HK-2 (cell line): Measurements from ENCODE around the gene ZNF770.

Source experiments
- DNase-seq: peaks from one replicate; pipeline ENCODE4 v3.0.0-alpha.2; 2018; ENCODE audit not compliant: unreplicated experiment

The ZNF770 gene, protein sequence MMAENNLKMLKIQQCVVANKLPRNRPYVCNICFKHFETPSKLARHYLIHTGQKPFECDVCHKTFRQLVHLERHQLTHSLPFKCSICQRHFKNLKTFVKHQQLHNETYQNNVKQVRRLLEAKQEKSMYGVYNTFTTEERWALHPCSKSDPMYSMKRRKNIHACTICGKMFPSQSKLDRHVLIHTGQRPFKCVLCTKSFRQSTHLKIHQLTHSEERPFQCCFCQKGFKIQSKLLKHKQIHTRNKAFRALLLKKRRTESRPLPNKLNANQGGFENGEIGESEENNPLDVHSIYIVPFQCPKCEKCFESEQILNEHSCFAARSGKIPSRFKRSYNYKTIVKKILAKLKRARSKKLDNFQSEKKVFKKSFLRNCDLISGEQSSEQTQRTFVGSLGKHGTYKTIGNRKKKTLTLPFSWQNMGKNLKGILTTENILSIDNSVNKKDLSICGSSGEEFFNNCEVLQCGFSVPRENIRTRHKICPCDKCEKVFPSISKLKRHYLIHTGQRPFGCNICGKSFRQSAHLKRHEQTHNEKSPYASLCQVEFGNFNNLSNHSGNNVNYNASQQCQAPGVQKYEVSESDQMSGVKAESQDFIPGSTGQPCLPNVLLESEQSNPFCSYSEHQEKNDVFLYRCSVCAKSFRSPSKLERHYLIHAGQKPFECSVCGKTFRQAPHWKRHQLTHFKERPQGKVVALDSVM

DNA sequence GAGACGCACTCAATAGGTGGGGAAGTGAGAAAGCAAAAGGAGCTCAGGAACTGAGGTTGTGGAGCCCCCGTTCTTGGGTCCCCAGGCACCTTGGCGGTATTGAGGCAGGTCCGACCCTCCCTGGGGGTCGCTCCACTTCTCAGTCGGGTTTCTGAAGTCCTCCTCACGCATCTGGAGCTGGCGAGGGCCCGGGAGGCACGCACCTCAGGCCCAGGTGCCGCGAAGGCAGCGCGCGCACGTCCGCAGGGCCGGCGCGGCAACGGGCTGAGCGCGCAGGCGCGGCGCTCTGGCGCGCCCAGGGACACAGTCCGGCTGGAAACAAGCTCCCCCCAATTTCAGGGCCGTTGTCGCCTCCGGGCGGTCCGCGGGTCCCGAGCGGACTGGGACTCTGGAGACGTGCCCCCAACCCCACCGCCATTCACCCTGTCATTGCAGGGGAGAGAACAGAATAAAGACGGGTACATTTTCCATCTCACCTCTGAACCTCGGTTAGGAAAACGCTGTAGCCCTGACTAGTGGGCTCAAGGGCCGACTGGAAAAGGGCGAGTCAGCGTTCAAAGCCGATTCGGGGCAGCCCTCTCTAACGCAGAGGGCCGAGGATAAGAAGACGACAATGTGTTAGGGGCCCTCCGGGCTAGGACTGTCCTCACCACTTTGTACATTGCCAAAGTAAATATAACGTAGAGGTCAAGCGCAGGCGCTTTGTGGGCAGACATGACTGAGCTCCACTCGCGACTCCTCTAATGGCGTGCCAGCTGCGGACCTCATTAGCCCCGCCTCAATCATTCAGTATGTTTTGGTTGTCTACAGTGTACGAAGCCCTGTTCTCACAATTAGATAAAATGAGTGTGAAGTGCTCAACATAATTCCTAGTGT is at the start of gene ZNF770:
Gene ZNF770, minus strand, starts transcription at position 261 of the 876 bp plus-strand sequence. CDS start 4,853 bp downstream, outside the sequence.
- DNase-seq: peak; percentile 76

DNA sequence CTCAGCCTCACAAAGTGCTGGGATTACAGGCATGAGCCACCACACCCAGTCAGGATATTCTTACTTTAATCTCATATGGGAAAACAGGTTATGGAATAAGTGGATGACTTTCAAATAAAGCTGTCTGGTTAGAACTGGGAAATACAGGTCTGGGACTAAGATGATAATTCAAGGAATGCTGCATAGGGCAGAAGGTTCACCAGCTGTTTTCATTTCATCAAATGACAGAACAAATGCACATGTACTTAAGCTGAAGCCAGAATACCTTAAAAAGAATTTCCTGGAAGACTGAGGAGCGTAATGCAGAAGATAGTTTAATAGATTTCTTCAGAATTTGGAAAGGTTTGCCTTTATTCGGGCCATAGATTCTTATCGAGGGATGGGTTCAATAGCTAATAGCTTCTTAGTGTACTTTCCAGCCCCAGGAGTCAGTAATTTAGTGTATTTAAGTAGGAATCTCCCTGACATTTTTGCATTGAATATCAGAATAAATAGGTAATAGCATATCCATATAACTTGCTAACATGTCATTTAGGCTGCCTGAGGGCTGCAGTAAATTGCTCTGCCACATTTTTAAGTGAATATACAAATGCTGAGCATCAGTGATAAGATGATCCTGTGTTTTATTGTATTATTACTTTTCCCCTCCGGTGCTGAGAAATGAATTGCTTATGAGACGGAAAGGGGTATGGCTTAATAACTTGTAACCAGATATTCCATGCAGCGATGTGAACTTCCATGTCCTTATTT is 40.3 kb upstream of the ZNF770 start:
- no peak for DNase-seq

DNA sequence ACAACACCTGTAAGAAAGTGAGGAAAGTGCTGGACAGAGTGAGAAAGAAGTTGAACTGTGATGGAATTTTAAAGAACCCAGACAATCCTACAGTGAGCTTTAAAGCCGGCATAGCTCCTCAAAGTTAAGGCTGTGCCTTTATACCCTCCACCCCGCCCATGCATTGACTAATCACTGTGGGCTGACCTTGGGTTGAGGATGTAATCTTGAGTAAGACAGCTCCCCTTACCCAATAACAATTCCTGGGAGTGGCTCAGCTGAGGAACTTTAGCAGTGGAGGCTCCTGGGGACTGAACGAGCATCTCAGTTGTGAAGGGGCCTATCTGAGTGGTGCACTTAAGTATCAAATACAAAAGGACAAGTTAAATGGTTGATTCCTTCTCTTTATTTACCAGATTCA is 35.7 kb upstream of the ZNF770 start:
- no peak for DNase-seq

DNA sequence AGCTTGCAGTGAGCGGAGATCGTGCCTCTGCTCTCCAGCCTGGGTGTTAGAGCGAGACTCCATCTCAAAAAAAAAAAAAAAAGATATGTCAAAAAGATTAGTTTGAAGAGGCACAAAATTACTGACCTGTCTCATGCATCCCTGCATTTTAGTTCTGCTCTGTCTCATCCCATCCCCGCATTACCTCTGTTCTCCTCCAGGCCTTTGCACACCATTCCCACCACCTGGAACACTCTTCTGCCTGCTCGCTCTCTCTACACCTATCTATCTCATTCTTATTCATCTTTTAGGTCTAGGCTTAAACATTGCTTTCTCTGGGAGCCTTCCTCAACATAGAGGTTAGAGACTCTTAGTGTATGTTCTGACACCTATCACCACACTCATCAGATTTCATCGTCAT is 32.9 kb upstream of the ZNF770 start:
- DNase-seq: no peak

DNA sequence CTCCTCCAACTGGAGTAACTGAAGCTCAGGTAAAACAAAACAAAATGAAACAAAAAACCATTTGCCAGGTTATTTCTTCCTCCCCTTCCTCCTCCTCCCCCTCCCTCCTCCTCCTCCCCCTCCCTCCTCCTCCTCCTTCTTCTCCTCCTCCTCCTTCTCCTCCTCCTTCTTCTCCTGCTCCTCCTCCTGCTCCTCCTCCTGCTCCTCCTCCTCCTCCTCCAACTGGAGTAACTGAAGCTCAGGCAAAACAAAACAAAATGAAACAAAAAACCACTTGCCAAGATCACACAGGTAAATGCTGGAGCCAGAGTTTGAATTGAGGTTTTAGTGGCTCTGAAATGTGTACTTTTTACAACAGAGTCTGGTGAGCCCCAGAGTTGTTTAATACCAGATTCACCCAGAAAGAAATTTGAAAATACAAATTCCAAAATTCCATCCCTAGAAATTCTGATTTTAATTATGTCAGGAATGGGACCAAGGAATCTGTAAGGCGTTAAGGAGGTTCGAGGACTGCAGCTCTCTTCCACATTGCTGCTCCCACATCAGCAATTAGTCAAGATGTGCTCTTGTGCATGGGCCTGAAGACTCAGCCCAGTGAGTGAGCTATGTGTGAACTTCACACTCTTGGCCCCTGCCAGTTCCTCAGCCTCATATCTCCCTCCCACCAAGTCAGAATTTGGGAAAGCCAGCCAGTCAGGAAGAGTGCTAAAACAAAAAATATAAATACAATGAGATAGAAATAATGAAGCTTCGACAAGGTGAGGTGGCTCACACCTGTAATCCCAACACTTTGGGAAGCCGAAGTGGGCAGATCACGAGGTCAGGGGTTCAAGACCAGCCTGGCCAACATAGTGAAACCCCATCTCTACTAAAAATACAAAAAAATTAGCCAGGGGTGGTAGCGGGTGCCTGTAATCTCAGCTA is 31.6 kb upstream of the ZNF770 start:
- peak; percentile 9 for DNase-seq

DNA sequence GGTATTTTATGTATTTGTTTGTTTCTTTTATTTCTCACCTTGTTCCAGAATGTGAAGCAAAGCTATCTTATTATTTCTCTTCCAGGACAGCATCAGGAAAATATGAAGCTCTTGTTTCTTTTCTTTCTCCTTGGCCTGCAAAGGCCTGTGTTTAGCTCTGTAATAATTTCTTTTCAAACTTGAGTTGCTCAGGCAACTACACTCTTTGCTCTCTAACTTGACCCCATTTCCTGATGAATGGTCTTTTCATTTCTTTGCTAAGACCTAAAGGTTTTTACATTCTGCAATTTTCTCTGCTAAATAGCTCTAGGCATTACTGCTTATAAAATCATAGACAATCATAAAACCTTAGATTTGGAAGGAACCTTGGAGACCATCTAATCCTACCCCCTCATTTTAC is 26.2 kb upstream of the ZNF770 start:
- no peak for DNase-seq

DNA sequence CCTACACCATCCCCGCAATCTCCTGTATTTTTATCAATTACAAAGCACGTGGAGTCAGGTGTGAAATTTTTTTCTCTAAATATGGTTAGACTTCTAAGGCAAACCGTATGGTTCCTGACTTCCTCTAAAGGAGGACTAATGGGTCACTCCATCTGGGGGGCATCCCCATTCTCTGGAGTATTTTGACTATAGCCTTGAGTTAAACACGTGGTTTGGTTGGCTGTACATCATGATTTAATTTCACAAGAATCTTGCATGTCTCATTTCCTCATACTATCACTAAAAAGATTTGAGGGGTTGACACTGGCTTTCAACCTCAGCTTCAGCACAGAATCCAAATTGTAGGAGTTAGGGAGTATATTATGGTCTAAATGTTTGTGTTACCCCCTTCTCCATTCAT is 25.3 kb upstream of the ZNF770 start:
- no peak for DNase-seq

DNA sequence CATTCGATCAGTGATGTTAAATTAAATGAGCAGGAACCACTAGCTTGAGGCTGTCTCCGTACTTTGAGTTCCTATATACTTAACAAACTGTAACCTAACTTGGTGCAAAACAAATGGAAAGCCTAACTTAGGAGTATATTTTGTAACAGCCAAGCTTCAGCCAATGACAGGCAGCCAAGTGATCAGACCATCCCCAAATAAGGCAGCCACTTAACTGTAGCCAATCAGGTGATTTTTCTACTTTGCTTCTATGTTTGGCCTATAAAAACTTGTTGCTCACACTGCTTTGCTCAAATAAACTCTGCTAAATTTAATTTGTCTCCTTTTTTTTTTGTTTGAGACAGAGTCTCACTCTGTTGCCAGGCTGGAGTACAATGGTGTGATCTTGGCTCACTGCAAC is 19.3 kb upstream of the ZNF770 start:
- no peak for DNase-seq

DNA sequence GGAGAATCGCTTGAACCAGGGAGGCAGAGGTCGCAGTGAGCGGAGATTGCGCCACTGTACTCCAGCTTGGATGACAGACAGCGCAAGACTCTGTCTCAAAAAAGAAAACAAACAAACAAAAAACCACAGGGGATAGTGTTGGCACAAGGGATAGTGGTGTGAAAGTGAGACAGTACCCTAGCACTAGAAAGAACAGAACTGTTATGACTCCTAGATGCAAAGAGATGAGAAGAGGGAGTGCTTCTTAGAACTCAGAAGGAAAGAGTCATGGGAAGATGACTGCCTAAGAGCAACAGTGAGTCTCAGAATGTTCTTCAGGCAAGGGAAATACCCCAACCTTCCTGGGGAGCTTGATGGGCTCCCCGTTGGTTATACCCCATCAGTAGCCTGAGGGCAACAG is 17.8 kb upstream of the ZNF770 start:
- no peak for DNase-seq

DNA sequence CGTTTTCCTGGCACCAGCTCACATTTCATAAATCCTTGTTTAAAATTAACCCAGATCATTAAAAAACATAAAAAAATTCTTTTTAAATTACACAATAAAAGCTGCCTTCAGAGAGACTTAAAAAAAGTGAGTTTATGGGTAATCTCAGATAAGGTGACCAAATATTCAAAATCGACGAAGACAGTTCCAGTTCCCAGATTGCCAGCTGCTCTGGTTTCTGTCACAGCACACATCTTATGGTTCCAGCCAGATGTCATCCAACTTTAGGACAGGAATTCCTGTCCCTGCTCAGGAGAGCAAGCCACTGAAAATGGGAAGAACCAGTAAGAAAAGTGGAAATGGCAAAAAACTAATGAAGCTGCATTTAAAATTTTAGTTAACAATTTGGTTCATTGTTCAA is 15.8 kb upstream of the ZNF770 start:
- DNase-seq: no peak

DNA sequence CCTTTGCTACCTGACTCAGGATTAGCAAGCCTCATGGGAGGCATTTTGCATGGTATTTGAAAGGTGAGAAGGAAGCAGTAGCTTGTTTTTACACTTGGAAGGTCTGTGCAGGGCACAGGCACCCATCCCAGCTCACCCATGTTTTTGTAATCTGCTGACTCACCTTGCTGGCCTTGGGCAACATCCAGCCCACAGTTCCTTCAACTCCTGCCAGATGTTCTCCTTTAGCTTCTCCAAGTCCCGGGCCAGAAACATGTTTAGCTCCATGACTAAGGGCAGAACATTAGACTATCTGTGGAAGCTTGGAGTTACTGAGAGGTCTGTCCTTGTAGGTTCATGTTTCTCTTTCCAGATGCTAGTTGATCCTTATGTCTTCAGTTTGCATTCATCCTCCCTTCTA is 12.4 kb upstream of the ZNF770 start:
- no peak for DNase-seq

DNA sequence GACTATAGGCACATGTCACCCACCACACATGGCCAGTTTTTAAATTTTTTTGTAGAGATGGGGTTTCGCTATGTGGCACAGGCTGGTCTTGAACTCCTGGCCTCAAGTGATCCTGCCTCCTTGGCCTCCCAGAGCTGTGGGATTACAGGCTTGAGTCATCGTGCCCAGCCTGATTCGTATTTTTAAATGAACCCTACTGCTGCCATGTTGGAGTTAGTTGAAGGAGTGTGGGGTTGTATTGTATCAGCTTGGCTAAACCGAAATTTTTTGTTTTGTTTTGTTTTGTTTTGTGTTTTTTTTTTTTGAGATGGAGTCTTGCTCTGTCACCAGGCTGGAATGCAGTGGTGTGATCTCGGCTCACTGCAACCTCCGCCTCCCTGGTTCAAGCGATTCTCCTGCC is 11.8 kb upstream of the ZNF770 start:
- DNase-seq: no peak

DNA sequence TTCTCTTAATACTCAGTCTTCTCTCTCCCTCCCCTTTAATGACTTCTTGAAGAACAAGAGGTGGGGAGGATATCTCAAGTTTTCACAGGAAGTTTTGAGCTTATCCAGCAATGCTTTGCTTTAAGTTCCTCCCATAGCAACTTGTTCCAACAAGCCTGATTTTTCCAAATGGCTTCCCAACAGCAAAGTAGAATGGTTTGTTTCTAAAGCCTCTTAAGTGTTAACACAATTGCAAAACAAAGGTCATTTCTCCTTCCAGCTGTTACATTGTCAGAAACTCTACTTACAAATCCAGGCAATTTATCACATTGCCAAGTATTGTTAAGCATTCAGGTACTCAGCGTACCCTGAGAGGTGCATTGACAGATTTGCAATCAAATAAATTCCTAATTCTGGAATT is 6.8 kb upstream of the ZNF770 start:
- no peak for DNase-seq

DNA sequence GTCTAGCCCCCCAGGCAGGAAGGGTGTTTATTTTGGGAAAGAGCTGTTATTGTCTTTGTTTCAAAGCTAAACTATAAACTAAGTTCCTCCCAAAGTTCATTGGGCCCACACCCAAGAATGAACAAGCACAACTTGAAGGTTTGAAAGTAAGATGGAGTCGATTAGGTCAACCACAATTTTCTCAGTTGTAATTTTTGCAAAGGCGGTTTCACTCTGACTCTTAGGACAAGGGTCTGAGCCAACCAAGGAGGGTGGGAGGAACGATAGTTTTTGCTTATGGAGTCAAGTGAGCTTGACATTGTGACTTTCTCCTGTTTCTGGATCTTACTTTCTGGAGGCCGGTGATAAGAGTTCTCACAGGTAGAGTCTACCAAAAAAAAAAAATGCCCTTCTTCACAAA is 5.8 kb upstream of the ZNF770 start:
- DNase-seq: no peak

DNA sequence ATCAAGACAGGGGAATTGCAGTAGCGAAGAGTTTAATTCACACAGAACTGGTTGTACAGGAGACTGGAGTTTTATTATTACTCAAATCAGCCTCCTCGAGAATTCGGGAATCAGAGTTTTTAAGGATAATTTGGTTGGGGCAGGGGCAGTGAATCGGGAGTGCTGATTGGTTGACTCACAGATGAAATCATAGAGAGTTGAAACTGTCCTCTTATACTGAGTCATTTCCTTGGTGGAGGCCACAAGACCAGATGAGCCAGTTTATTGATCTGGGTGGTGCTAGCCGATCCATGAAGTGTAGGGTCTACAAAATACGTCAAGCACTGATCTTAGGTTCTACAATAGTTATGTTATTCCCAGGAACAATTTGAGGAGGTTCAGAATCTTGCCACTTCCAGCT is 5.3 kb upstream of the ZNF770 start:
- no peak for DNase-seq

DNA sequence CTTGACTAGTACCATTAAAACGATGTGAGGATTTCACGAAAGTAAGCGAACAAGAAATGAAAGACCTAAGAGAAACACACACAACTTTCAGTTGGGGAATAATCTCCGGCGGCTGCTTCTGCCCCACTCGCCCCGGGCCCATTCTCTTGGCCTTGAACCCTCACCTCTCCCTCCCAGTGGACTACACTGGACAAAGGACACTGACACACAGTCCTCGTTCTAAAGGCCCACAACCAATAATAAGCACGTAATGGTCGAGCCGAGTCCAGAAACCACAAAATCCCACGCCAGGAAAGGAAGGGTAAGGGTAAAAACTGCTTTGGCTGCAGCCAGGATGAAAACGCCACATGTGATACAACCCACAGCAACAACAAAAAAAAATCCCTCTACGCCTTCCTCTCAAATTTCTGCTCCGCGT is 469 bp downstream of the ZNF770 start:
- no peak for DNase-seq

DNA sequence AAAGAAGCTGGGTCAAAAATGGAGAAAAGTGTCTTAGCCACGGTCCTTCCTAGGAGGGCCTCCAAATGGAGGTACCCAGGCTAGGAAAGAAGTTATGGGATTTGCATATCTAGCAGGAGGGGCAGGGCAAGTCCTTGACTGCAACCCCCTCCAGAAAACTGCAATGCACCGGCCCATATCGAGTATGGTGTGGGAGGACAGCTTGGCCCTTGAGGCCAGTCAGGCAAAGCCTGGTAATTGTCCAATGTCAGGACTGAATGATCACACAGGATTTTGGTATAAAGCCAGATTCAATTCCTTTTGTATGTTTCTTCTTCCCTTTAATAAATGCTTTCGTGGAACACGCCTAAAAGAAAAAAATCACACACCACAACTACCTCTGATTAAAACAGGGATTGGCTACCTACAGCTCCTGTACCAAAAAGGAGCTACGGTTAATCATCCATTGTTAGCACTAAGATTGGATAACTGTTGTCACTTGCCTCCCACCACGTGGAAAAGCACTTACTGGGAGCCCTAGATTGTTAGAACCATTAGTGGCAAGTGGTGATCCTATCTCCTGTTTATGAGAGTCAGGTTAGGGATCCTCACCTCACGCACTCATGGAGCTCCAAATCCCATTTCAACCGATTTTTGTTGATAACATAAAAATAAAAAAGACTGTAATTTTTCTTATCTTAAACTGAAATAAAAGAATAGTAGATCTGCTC is 1.2 kb downstream of the ZNF770 start:
- DNase-seq: no peak

DNA sequence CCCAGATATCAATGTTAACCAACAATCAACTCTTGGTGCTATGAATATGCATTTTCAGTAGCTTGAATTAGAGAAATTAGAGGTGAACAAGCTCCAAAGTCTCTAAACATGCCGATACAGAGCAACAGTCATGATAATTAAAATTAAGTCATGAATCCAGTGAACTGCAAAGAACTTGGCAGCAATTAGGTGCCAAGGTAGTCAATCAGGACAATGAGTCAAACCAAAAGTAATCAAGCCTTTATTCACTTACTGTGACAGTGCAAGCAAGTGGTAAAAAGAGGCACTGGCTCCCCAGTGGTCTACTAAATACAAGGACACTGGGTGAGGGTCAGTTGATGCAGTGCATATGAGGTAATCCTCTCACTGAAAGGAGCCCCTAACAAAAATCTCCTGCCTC is 1.8 kb downstream of the ZNF770 start:
- DNase-seq: no peak

DNA sequence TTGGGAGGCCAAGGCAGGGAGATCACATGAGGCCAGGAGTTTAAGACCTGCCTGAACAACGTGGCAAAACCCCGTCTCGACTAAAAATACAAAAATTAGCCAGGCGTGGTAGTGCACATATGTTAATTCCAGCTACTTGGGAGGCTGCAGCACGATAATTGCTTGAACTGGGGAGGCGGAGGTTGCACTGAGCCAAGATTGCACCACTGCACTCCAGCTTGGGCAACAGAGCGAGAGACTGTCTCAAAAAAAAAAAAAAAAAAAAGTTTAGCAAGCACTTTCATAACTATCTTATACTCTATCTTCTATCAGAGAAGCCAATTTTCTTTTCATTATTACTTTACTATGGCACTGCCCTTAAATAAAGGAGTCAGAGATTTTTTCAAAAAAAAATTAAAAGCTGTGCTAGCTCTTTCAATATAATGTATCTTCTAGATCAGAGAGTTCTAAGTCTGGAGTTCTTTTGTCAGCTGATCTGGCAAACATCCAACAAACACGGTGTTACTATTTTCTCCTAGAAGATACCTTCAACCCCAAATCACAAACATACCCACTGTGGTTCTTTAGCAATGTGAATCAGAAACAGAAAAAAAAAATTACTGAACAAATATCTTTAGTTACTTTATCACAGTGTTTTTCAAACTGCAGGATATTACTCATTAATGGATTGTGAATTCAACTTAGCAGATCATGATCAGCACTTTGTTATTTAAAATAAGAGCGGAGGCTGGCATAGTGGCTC is 3.0 kb downstream of the ZNF770 start:
- DNase-seq: no peak
